HEK293 (cell line): ENCODE results near the gene RIPK4.

Source experiments
- BCL11B ChIP-seq: fragments of 450-650 bp; formaldehyde crosslinking; IDR thresholded peaks from 2 replicates; pipeline ENCODE4 v1.5.1; 2016; ENCODE audit warnings: low read depth, missing biosample characterization, missing genetic modification characterization
- KLF16 ChIP-seq: fragments of 450-650 bp; formaldehyde crosslinking; IDR thresholded peaks from 2 replicates; pipeline ENCODE4 v1.5.1; 2017; ENCODE audit warnings: missing biosample characterization, missing genetic modification characterization
- KLF17 ChIP-seq: fragments of 450-650 bp; formaldehyde crosslinking; IDR thresholded peaks from 2 replicates; pipeline ENCODE4 v1.5.1; 2016; ENCODE audit warnings: missing biosample characterization, missing genetic modification characterization
- KLF8 ChIP-seq: fragments of 450-650 bp; formaldehyde crosslinking; IDR thresholded peaks from 2 replicates; pipeline ENCODE4 v1.5.1; 2016; ENCODE audit warnings: missing biosample characterization, missing genetic modification characterization
- PRDM1 ChIP-seq: fragments of 450-650 bp; formaldehyde crosslinking; IDR thresholded peaks from 2 replicates; pipeline ENCODE4; 2016; ENCODE audit warnings: missing biosample characterization, missing genetic modification characterization
- PRDM6 ChIP-seq: fragments of 450-650 bp; formaldehyde crosslinking; IDR thresholded peaks from 2 replicates; pipeline ENCODE4 v1.5.1; 2017; ENCODE audit warnings: missing biosample characterization, missing genetic modification characterization
- RBAK ChIP-seq: fragments of 450-650 bp; formaldehyde crosslinking; IDR thresholded peaks from 2 replicates; pipeline ENCODE4 v1.5.1; 2016; ENCODE audit warnings: missing biosample characterization, missing genetic modification characterization
- SALL2 ChIP-seq: fragments of 450-650 bp; formaldehyde crosslinking; IDR thresholded peaks from 2 replicates; pipeline ENCODE4 v1.5.0; 2017; ENCODE audit warnings: missing biosample characterization, mild to moderate bottlenecking, missing genetic modification characterization, borderline replicate concordance
- SETDB1 ChIP-seq: IDR thresholded peaks from one replicate; pipeline ENCODE4 v1.6.1; 2017; ENCODE audit warnings: mild to moderate bottlenecking, low read length, moderate library complexity, mixed read lengths; ENCODE audit not compliant: insufficient read length
- SP3 ChIP-seq: fragments of 450-650 bp; formaldehyde crosslinking; IDR thresholded peaks from 2 replicates; pipeline ENCODE4 v1.5.1; 2016; ENCODE audit warnings: missing biosample characterization, missing genetic modification characterization
- YY2 ChIP-seq: fragments of 450-650 bp; formaldehyde crosslinking; IDR thresholded peaks from 2 replicates; pipeline ENCODE4 v1.5.1; 2016; ENCODE audit warnings: missing biosample characterization, missing genetic modification characterization
- ZBTB21 ChIP-seq: fragments of 450-650 bp; formaldehyde crosslinking; IDR thresholded peaks from 2 replicates; pipeline ENCODE4 v1.5.1; 2017; ENCODE audit warnings: missing biosample characterization, missing genetic modification characterization
- ZBTB7A ChIP-seq: fragments of 450-650 bp; formaldehyde crosslinking; IDR thresholded peaks from 2 replicates; pipeline ENCODE4 v1.5.1; 2016; ENCODE audit warnings: low read depth, missing biosample characterization, missing genetic modification characterization
- ZFHX2 ChIP-seq: fragments of 450-650 bp; formaldehyde crosslinking; conservative IDR thresholded peaks from 2 replicates; pipeline ENCODE4 v1.5.1; 2016; ENCODE audit warnings: missing biosample characterization, missing genetic modification characterization
- ZFP3 ChIP-seq: fragments of 450-650 bp; formaldehyde crosslinking; IDR thresholded peaks from 2 replicates; pipeline ENCODE4 v1.5.1; 2016; ENCODE audit warnings: low read depth, missing biosample characterization, missing genetic modification characterization
- ZNF10 ChIP-seq: fragments of 450-650 bp; formaldehyde crosslinking; IDR thresholded peaks from 2 replicates; pipeline ENCODE4 v1.5.1; 2017; ENCODE audit warnings: missing biosample characterization, missing genetic modification characterization
- ZNF16 ChIP-seq: fragments of 450-650 bp; formaldehyde crosslinking; IDR thresholded peaks from 2 replicates; pipeline ENCODE4 v1.5.1; 2016; ENCODE audit warnings: low read depth, missing biosample characterization, missing genetic modification characterization
- ZNF18 ChIP-seq: fragments of 450-650 bp; formaldehyde crosslinking; IDR thresholded peaks from 2 replicates; pipeline ENCODE4 v1.5.1; 2016; ENCODE audit warnings: missing biosample characterization, missing genetic modification characterization
- ZNF214 ChIP-seq: fragments of 450-650 bp; formaldehyde crosslinking; IDR thresholded peaks from 2 replicates; pipeline ENCODE4 v1.5.1; 2017; ENCODE audit warnings: missing biosample characterization, mild to moderate bottlenecking, missing genetic modification characterization, borderline replicate concordance
- ZNF239 ChIP-seq: fragments of 450-650 bp; formaldehyde crosslinking; IDR thresholded peaks from 2 replicates; pipeline ENCODE4 v1.5.1; 2016; ENCODE audit warnings: missing biosample characterization, missing genetic modification characterization
- ZNF266 ChIP-seq: fragments of 450-650 bp; formaldehyde crosslinking; IDR thresholded peaks from 2 replicates; pipeline ENCODE4 v1.5.1; 2016; ENCODE audit warnings: missing biosample characterization, missing genetic modification characterization, low read depth
- ZNF335 ChIP-seq: fragments of 450-650 bp; formaldehyde crosslinking; conservative IDR thresholded peaks from 2 replicates; pipeline ENCODE4 v1.5.1; 2016; ENCODE audit warnings: missing biosample characterization, missing genetic modification characterization
- ZNF350 ChIP-seq: fragments of 450-650 bp; formaldehyde crosslinking; IDR thresholded peaks from 2 replicates; pipeline ENCODE4 v1.5.0; 2017; ENCODE audit warnings: missing biosample characterization, mild to moderate bottlenecking, missing genetic modification characterization
- ZNF354C ChIP-seq: fragments of 450-650 bp; formaldehyde crosslinking; IDR thresholded peaks from 2 replicates; pipeline ENCODE4 v1.5.1; 2016; ENCODE audit warnings: missing biosample characterization, missing genetic modification characterization, low read depth, borderline replicate concordance
- ZNF423 ChIP-seq: fragments of 450-650 bp; formaldehyde crosslinking; IDR thresholded peaks from 2 replicates; pipeline ENCODE4 v1.5.1; 2016; ENCODE audit warnings: missing biosample characterization, missing genetic modification characterization
- ZNF449 ChIP-seq: fragments of 450-650 bp; formaldehyde crosslinking; IDR thresholded peaks from 2 replicates; pipeline ENCODE4 v1.5.1; 2017; ENCODE audit warnings: missing biosample characterization, mild to moderate bottlenecking, missing genetic modification characterization, moderate library complexity
- ZNF530 ChIP-seq: fragments of 450-650 bp; formaldehyde crosslinking; IDR thresholded peaks from 2 replicates; pipeline ENCODE4 v1.5.1; 2016; ENCODE audit warnings: low read depth, missing biosample characterization, missing genetic modification characterization
- ZNF549 ChIP-seq: fragments of 450-650 bp; IDR thresholded peaks from 2 replicates; pipeline ENCODE4 v1.5.1; 2018; ENCODE audit warnings: missing biosample characterization, missing genetic modification characterization, mild to moderate bottlenecking, inconsistent platforms, moderate library complexity
- ZNF558 ChIP-seq: fragments of 450-650 bp; formaldehyde crosslinking; IDR thresholded peaks from 2 replicates; pipeline ENCODE4 v1.5.1; 2016; ENCODE audit warnings: missing biosample characterization, missing genetic modification characterization
- ZNF580 ChIP-seq: fragments of 450-650 bp; formaldehyde crosslinking; IDR thresholded peaks from 2 replicates; pipeline ENCODE4 v1.5.1; 2016; ENCODE audit warnings: missing biosample characterization, missing genetic modification characterization
- ZNF639 ChIP-seq: fragments of 450-650 bp; formaldehyde crosslinking; IDR thresholded peaks from 2 replicates; pipeline ENCODE4 v1.5.1; 2016; ENCODE audit warnings: missing biosample characterization, missing genetic modification characterization
- ZNF776 ChIP-seq: fragments of 450-650 bp; formaldehyde crosslinking; IDR thresholded peaks from 2 replicates; pipeline ENCODE4 v1.5.0; 2017; ENCODE audit warnings: missing biosample characterization, missing genetic modification characterization, borderline replicate concordance

RIPK4 gene

GRCh38 chr21:41768437-41769042, 1.7 kb upstream of the RIPK4 start (continued):
- TF ChIP-seq ZNF18 (tag by site-specific recombination): 0 out of 2 replicates have a peak, but pooled peaks have one; percentile 42
- no peak for TF ChIP-seq ZNF16 (tag by site-specific recombination)
- TF ChIP-seq ZNF214 (tag by site-specific recombination): no peak
- TF ChIP-seq RBAK (tag by site-specific recombination): no peak
- no peak for TF ChIP-seq ZNF350 (tag by site-specific recombination)
- peak; percentile 71 for TF ChIP-seq ZNF423 (tag by site-specific recombination)
- no peak for TF ChIP-seq KLF16 (tag by site-specific recombination)
- peak; percentile 7; the same call in 1 of the 2 replicates for TF ChIP-seq SP3 (tag by site-specific recombination)
- TF ChIP-seq ZNF449: peak; percentile 53; the same call in 1 of the 2 replicates
- TF ChIP-seq ZNF549 (tag by site-specific recombination): no peak
- no peak for TF ChIP-seq ZNF354C (tag by site-specific recombination)
- TF ChIP-seq ZNF558 (tag by site-specific recombination): no peak
- no peak; the same call in 1 of the 2 replicates for TF ChIP-seq PRDM6
- TF ChIP-seq ZNF580 (tag by site-specific recombination): no peak
- no peak for TF ChIP-seq ZFP3 (tag by site-specific recombination)
- no peak for TF ChIP-seq ZNF10 (tag by site-specific recombination)
- no peak for TF ChIP-seq SALL2 (tag by site-specific recombination)
- TF ChIP-seq ZNF266 (tag by site-specific recombination): no peak
- no peak for TF ChIP-seq ZNF239 (tag by site-specific recombination)
- no peak for TF ChIP-seq KLF8 (tag by site-specific recombination)
- TF ChIP-seq BCL11B (tag by site-specific recombination): no peak
- no peak for TF ChIP-seq PRDM1
- peak; percentile 85 for TF ChIP-seq ZNF639 (tag by site-specific recombination)
- TF ChIP-seq ZNF776 (tag by site-specific recombination): no peak
- no peak for TF ChIP-seq KLF17
- TF ChIP-seq SETDB1: no peak
- peak; percentile 75 for TF ChIP-seq ZNF335
- no peak for TF ChIP-seq ZFHX2 (tag by site-specific recombination)
- no peak for TF ChIP-seq ZBTB7A (tag by site-specific recombination)
- TF ChIP-seq ZBTB21 (tag by site-specific recombination): no peak
- no peak for TF ChIP-seq ZNF530 (tag by site-specific recombination)
- TF ChIP-seq YY2 (tag by site-specific recombination): no peak
